ACHN (cell line): ENCODE measurements around the gene ULBP1.
"Not testable (repeated sequence)": the region's sequence is repeated elsewhere in the genome, so short reads cannot be mapped to it uniquely, and the experiment has no call there.

Experiments
- DNase-seq: peaks from one replicate; pipeline ENCODE4 v3.0.0-alpha.2; 2015
- in situ Hi-C: cut with HindIII; loops from 2 replicates; pipeline ENCODE4 v1.10.0; 2017; ENCODE audit warnings: low sequenced_read_pairs, low pct_ligation_motif_present, low pct_unique_long_range_greater_than_20kb

ULBP1 gene, protein sequence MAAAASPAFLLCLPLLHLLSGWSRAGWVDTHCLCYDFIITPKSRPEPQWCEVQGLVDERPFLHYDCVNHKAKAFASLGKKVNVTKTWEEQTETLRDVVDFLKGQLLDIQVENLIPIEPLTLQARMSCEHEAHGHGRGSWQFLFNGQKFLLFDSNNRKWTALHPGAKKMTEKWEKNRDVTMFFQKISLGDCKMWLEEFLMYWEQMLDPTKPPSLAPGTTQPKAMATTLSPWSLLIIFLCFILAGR

DNA sequence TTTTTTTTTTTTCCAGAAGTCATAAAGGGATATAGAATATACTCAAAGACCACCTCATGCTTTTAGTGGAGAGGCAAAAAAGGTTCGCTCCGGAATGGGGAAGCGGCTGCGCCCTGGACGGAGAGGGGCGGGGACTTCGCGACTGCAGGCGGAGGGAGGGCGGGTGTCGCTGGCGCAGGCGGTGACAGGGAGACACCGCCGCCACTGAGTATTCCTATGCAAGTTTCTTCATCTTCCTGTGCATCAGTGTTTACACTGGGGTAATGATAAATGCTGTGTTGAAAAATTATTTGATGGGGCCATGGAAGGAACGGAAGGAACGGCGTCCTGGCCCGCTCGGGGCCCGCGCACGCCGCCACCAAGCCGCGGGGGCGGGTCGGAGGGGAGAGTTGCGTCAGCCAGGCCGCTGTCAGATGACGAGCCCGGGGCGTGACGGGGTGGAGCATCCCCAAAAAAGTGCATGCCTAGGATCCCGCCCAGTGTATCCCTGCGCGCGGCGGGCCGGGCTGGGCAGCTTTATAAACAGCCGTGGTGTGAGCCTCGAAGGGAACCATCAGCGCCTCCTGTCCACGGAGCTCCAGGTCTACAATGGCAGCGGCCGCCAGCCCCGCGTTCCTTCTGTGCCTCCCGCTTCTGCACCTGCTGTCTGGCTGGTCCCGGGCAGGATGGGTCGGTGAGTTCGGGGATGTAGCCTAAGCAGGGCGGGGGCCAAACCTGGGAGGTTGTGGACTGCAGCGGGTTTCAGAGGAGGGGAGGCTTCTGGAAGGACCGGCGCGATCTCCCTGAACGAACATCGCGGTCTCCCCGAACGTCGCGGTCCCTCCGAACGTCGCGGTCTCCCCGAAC, at the start of gene ULBP1:
Gene ULBP1 (plus strand): TSS at position 482 of the 846 bp plus-strand sequence. CDS start 107 bp downstream, at position 589.
- DNase-seq: peak; percentile 81
- in situ Hi-C loops: no loop called here

- no peak for DNase-seq
- in situ Hi-C loops: no loop called here
Observed at GRCh38 chr6:149915970-149916865, 47.5 kb upstream of the ULBP1 start.

DNA sequence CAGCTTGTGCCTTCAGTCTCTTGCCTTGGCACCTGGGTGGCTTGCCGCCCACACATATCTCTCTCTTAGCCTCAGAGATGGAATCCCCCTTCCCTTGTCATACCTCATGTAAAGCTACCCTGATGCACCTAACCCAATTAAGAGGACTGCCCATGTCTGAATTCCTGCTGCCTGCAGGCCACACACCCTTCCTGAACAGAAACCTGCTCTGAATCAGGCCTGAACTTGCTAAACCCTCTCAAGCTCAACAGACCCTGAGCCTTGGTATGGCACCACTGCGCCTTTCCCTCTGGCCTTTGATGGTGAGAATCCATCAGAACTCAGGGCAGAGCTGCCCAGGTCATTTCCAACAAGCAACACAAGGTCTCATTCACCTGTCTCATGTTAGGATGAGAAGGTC, 46.1 kb upstream of the ULBP1 start:
- DNase-seq: no peak
- in situ Hi-C loops: no loop called here

GRCh38 chr6:149918151-149918905, 45.4 kb upstream of the ULBP1 start:
- in situ Hi-C loops: no loop called here
- no peak for DNase-seq

- DNase-seq, in situ Hi-C loops: not testable (repeated sequence)
Observed at GRCh38 chr6:149919126-149919833, 44.5 kb upstream of the ULBP1 start.

GRCh38 chr6:149919834-149920225, 43.9 kb upstream of the ULBP1 start:
- DNase-seq: no peak
- in situ Hi-C loops: no loop called here

DNA sequence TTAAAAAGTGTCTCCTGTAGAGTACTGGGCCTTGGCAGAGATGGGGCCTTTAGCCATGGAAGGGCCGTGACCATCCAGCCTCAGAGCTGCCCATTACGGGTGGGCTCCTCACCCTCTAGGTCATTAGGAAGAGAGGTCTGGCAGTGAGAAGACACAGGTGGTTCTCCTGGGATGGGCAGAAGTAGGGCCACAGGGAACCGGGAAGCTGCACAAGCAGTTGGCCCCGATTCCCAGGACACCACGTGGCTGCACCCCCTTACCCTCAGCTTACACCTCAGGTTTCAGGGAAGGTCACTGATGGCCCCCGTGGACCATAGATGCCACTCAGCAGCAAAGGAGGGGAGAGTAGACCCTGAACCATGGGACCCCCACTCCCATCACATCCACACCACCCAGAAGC, 42.4 kb upstream of the ULBP1 start:
- in situ Hi-C loops: no loop called here
- no peak for DNase-seq

GRCh38 chr6:149922091-149922490, 41.7 kb upstream of the ULBP1 start:
- in situ Hi-C loops: not testable (repeated sequence)

GRCh38 chr6:149922642-149923326, 41.0 kb upstream of the ULBP1 start, which contains the start of gene RAET1G:
Gene RAET1G, minus strand, starts transcription at chr6:149923121. Its CDS starts 111 bp downstream, at chr6:149923010.
- peak; percentile 89 for DNase-seq
- in situ Hi-C loops: no loop called here

More at GRCh38 chr6:149922091-149922490, 41.7 kb upstream of the ULBP1 start:
- DNase-seq: not testable (repeated sequence)

DNA sequence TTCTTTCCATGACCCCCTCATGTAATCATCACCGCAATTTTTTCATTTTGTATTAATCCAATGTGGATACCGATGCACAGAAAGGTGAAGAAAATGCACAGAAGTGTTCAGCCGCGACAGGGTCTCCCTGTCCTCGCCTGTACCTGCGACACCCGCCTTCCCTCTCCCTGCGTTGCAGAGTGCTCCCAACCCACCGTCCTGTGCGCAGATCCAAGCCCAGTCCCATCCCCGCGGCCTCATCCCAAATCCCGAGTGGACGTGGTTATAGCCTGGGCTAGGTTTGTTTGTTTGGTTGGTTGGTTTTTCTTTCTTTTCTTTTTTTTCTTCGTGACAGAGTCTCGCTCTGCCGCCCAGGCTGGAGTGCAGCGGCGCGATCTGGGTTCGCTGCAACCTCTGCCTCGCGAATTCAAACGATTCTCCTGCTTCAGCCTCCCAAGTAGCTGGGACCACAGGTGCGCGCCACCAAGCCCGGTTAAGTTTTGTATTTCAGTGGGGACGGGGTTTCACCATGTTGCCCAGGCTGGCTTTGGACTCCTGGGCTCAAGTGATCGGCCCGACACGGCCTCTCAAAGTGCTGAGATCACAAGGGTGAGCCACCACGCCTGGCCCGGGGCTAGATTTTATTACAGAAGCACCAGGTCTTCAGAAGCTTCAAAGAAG, 40.3 kb upstream of the ULBP1 start:
- DNase-seq: no peak
- in situ Hi-C loops: no loop called here

DNA sequence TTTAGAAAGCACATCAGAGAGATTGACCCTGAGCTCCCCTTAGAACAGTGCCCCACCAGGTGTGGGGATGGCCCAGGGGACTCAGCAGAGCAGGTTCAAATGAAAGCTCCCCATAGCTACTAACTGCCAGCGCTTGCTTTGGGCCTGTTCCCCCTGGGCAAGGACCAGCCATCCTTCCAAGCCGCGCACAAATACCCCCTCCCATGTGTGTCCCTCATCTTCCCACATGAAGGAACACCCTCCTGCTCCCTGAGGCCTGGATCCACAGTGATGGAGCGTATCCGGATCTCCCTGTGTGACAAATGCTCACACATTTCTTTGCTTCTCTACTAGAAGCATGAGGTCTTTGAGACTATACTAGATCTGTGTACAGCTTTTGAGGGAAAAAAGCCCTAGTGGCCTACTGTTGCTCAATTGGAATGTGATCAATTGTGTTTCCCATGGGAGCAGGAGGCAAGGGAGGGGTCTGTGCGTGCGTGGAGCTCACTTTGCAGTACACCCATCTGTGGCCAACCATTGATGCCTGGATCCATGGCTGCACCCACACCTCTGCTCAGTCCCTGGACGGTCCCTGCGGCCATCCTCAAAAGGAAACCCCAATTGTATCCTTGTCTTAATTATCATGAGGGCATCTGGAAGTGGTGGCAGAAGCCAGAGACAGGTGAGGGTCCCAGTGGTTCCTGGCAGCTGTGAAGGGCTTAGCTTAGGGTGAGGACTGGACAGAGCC, 39.4 kb upstream of the ULBP1 start:
- in situ Hi-C loops: no loop called here
- no peak for DNase-seq

- no peak for DNase-seq
- in situ Hi-C loops: no loop called here
Observed at GRCh38 chr6:149924933-149925252, 38.9 kb upstream of the ULBP1 start.

DNA sequence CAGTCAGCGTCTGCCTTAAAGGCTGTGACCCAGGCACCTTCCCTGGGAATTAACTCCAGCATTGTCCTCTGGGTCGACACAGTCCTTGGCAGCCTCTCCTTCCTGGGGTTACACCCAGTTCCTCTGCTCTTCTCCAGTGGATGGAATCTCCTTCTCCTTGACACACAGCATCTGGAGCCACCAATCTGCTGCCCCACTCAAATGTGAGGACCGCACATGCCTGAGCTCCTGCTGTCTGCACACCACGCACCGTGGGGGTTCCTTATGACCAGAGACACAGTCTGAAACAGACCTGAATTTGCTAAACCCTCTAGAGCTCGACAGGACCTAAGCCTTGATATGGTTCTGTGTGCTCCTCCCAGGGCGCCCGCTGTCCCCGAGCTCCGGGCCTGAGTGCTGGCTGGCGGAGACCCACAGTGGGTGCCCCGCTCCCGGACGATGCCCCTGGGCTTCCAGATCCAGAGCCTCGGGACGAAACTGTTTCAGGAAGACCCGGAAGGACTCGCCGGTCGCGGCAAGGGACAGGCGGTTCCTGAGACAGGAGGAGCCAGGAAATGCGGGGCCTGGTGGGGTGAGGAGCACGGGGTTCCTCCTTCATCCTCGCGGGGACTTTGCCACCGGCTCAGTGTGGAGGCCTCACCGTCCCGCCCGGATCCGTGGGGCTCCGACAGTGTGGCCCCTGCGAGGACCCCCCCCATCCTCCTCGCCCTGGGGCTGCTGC, 38.3 kb upstream of the ULBP1 start:
- DNase-seq: no peak
- in situ Hi-C loops: no loop called here

DNA sequence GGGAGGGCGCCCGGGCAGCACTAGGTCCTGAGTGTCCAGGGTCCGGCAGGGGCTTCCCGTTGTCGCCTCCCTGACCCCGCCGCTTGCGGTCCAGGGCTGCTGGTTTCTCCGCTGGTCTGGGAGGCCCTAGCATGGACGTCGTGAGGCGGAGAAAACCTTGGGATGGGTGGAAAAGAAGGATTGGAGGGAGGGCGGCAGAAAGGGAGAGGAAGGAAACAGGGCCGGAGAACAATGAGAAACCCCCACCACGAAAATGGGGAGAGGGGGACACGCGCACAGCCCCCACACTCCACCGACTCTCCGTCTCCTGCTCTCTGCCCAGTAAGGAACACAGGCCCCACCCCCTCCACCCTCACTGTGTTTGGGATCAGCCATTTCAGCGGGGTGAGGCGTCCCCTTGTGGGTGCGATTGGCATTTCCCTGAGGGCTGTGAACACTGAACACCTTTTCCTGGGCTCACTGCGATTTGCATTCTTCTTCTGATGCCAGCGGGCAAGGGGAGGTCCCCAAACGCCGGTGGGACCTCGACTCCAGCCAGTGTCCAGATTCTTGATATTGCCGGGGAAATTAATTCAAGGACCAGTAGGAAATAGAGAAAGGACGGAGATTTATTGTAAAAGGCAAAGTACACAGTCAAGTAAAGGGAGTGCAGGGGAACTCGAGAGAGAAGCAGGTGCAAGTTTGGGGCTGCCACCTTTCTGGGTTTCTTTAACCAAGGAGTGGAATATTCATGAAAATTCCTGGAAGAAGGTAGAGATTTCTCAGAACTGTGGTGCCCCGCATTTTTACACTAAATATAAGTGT, 37.6 kb upstream of the ULBP1 start:
- peak; percentile 78 for DNase-seq

DNA sequence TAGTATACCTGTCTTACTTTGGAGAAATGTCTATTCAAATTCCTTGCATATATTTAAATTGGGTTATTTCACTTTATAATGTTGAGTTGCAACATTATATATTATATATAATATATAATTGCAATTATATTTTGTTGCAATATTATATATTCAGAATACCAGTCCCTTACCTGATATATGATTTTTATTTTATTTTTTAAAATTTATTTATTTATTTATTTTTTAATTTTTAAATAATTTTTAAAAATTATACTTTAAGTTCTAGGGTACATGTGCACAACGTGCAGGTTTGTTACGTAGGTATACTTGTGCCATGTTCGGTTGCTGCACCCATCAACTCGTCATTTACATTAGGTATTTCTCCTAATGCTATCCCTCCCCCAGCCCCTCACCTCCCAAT, 36.7 kb upstream of the ULBP1 start:
- in situ Hi-C loops, DNase-seq: not testable (repeated sequence)

More for the DNA sequence above, 37.6 kb upstream of the ULBP1 start:
- in situ Hi-C loops: no loop called here
